HG03439 (cell line): ENCODE data around the gene ABCG2.
"Not testable (repeated sequence)": the region's sequence is repeated elsewhere in the genome, so short reads cannot be mapped to it uniquely, and the experiment has no call there.

Source experiments
- ATAC-seq: cut with Tn5 transposase; IDR thresholded peaks from one replicate; pipeline ENCODE4 v1.9.1; 2021; ENCODE audit warnings: mild to moderate bottlenecking, moderate library complexity; ENCODE audit not compliant: unreplicated experiment

ABCG2 gene

GRCh38 chr4:88169298-88169697 is 10.9 kb upstream of the ABCG2 start:
- no peak for ATAC-seq

- ATAC-seq: no peak
Measured at GRCh38 chr4:88166608-88167007, 8.2 kb upstream of the ABCG2 start.

GRCh38 chr4:88163336-88163735 is 4.9 kb upstream of the ABCG2 start:
- no peak for ATAC-seq

- ATAC-seq: no peak
Measured at GRCh38 chr4:88162626-88163025, 4.2 kb upstream of the ABCG2 start.

- ATAC-seq: peak; percentile 45
Measured at GRCh38 chr4:88159229-88159725, 838 bp upstream of the ABCG2 start.

GRCh38 chr4:88158038-88158488 is 376 bp downstream of the ABCG2 start:
- peak; percentile 43 for ATAC-seq

- ATAC-seq: not testable (repeated sequence)
Measured at GRCh38 chr4:88152331-88152730, 6.1 kb downstream of the ABCG2 start.

- ATAC-seq: no peak
Measured at GRCh38 chr4:88148560-88148959, 9.9 kb downstream of the ABCG2 start.

- no peak for ATAC-seq
Measured at GRCh38 chr4:88147799-88148217, 10.6 kb downstream of the ABCG2 start.

- no peak for ATAC-seq
Measured at GRCh38 chr4:88146891-88147290, 11.5 kb downstream of the ABCG2 start.

GRCh38 chr4:88144866-88145300 is 13.6 kb downstream of the ABCG2 start:
- no peak for ATAC-seq

GRCh38 chr4:88144048-88144447 is 14.4 kb downstream of the ABCG2 start:
- no peak for ATAC-seq

GRCh38 chr4:88143504-88143903 is 14.9 kb downstream of the ABCG2 start:
- no peak for ATAC-seq

- no peak for ATAC-seq
Measured at GRCh38 chr4:88138561-88138960, 19.9 kb downstream of the ABCG2 start.

- ATAC-seq: no peak
Measured at GRCh38 chr4:88137112-88137511, 21.3 kb downstream of the ABCG2 start.

GRCh38 chr4:88136249-88136648 is 22.2 kb downstream of the ABCG2 start:
- ATAC-seq: no peak

- ATAC-seq: no peak
Measured at GRCh38 chr4:88135356-88135663, 23.1 kb downstream of the ABCG2 start.

GRCh38 chr4:88134536-88135355 is 23.7 kb downstream of the ABCG2 start:
- ATAC-seq: no peak

GRCh38 chr4:88134111-88134510 is 24.3 kb downstream of the ABCG2 start:
- ATAC-seq: no peak

GRCh38 chr4:88130544-88131305 is 27.7 kb downstream of the ABCG2 start:
- ATAC-seq: no peak

- no peak for ATAC-seq
Measured at GRCh38 chr4:88130003-88130402, 28.4 kb downstream of the ABCG2 start.

GRCh38 chr4:88122260-88122659 is 36.2 kb downstream of the ABCG2 start:
- not testable (repeated sequence) for ATAC-seq
